ENCODE data around the gene CX3CR1. TPM values are rescaled to one million over a fixed set of nuclear protein-coding genes. Genes with fewer than 3 reads are reported as not detected.

The CX3CR1 gene
- total RNA-seq, 2 experiments from 2014 or later = 0.14 to 0.27 TPM

DNA sequence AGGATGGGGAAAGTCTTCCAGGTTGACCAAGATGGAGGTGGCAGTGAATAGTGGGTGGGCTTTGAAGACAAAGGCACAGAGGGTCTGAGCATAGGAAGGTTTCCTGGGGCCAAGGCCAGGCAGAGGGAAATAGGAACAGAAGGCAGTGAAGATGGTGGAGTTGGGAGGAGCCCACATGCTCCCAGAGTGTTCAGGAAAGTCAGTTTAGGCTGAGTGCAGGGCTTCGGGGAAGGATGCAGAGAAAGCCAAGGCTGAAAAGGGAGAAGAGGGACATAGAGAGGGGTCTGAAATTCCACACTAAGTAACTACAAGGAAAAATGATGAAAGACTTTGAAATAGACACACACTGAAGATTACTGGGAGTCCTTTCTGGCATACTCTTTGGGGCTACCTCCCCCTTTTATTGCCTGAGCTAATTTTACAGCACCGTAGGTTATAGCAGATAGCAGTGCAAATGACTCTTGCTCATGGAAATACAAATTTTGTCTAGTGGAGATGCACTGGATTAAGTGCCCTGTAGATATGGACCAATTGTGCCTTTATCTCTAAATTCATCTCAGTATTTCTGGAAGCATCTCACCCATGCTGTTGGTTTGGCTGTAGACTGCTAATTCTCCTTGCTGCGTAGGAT is 3.8 kb downstream of the CX3CR1 start:
- intact Hi-C loops (cut with DNase I, micrococcal nuclease) = no loop called here
- no peaks in the 10 kb centered on the region for H3K27me3 ChIP-seq (ENCODE audit: control insufficient read depth in 1 of 2, insufficient read depth in 2 of 2, low read length in 2 of 2)
- no peak overlapping the region for H3K27ac ChIP-seq (ENCODE audit: low read depth in 1 of 2, low read length in 2 of 2)
- TF ChIP-seq, protein P1, sequence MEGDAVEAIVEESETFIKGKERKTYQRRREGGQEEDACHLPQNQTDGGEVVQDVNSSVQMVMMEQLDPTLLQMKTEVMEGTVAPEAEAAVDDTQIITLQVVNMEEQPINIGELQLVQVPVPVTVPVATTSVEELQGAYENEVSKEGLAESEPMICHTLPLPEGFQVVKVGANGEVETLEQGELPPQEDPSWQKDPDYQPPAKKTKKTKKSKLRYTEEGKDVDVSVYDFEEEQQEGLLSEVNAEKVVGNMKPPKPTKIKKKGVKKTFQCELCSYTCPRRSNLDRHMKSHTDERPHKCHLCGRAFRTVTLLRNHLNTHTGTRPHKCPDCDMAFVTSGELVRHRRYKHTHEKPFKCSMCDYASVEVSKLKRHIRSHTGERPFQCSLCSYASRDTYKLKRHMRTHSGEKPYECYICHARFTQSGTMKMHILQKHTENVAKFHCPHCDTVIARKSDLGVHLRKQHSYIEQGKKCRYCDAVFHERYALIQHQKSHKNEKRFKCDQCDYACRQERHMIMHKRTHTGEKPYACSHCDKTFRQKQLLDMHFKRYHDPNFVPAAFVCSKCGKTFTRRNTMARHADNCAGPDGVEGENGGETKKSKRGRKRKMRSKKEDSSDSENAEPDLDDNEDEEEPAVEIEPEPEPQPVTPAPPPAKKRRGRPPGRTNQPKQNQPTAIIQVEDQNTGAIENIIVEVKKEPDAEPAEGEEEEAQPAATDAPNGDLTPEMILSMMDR (IDR thresholded peaks at IDR 0.05) = no peak
- ATAC-seq (ENCODE audit: poor library complexity) (no peak), DNase-seq (no peak)
- H3K4me1 ChIP-seq (ENCODE audit: insufficient read depth, low read length) = peaks cover 30% of the 10 kb centered on the region
- H3K9me3 ChIP-seq (ENCODE audit: control insufficient read depth in 1 of 2, insufficient read depth in 1 of 2, low read length in 2 of 2) = no peaks in the 10 kb centered on the region
- H3K27me3 Mint-ChIP-seq = no peaks in the 10 kb centered on the region
- ChIA-PET POLR2A (no interaction called here), CTCF (no interaction called here)
- no peak overlapping the region for H3K27ac Mint-ChIP-seq
- peaks cover 5% of the 10 kb centered on the region for H3K4me1 Mint-ChIP-seq (ENCODE audit: low read depth)
- H3K36me3 Mint-ChIP-seq (ENCODE audit: low read depth) = no peaks in the 10 kb centered on the region
- no peak overlapping the region for H3K4me3 Mint-ChIP-seq
- H3K4me3 ChIP-seq (ENCODE audit: low read length) = peak overlapping the region; percentile 10
- no peaks in the 10 kb centered on the region for H3K9me3 Mint-ChIP-seq
- no peaks in the 10 kb centered on the region for H3K36me3 ChIP-seq (ENCODE audit: insufficient read depth, low read length)

DNA sequence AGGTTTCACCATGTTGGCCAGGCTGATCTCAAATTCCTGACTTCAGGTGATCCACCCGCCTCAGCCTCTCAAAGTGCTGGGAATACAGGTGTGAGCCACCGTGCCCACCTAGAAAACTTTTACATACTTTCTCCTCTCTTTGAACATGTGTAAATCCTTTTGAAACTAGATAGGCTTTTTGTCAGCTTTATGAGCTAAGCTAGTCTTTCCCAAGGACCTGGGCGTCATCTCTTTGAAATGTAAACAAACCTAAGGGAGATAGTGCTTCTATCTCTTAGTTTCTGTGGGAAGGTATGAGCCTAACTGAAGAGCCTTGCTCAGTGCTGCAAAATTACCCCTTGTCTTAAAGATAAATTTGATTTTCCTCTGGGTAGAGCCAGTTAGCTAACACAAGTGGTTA is 4.8 kb downstream of the CX3CR1 start:
- no peaks in the 10 kb centered on the region for H3K36me3 ChIP-seq (ENCODE audit: insufficient read depth, low read length)
- no peak for DNase-seq
- no peak overlapping the region for H3K4me3 ChIP-seq (ENCODE audit: low read length)
- ATAC-seq (ENCODE audit: poor library complexity) = no peak
- TF ChIP-seq, protein P1 (IDR thresholded peaks at IDR 0.05) = no peak
- CTCF ChIA-PET = no interaction called here
- intact Hi-C loops (cut with DNase I, micrococcal nuclease) = no loop called here
- no peaks in the 10 kb centered on the region for H3K27me3 ChIP-seq (ENCODE audit: control insufficient read depth in 1 of 2, insufficient read depth in 2 of 2, low read length in 2 of 2)
- Mint-ChIP-seq H3K9me3 (no peaks in the 10 kb centered on the region), H3K36me3 (ENCODE audit: low read depth) (no peaks in the 10 kb centered on the region), H3K4me1 (ENCODE audit: low read depth) (peaks cover 5% of the 10 kb centered on the region), H3K4me3 (no peak overlapping the region), H3K27me3 (no peaks in the 10 kb centered on the region), H3K27ac (no peak overlapping the region)
- POLR2A ChIA-PET = no interaction called here
- no peak overlapping the region for H3K27ac ChIP-seq (ENCODE audit: low read depth in 1 of 2, low read length in 2 of 2)
- no peaks in the 10 kb centered on the region for H3K9me3 ChIP-seq (ENCODE audit: control insufficient read depth in 1 of 2, insufficient read depth in 1 of 2, low read length in 2 of 2)
- H3K4me1 ChIP-seq (ENCODE audit: insufficient read depth, low read length) = peaks cover 20% of the 10 kb centered on the region

DNA sequence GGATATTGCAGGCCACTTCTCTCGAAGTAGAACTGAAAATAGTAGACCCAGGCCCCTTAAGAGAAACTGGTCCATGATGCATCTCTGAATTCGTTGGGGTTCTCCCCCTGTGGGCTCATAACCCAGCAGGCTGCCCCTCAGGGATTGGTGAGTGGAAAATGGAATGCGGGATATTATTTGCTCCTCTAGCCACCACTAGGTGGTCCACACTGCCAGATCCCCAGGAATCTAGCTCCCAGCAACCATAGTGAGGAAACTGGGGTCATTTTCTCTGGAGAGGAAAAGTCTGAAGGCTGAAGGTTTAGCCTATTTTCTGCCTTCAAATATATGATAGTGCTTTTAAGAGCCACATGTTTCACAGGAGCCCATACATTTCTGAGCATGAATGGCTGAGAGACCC is 6.7 kb downstream of the CX3CR1 start:
- TF ChIP-seq, protein P1 (IDR thresholded peaks at IDR 0.05) = no peak
- Histone ChIP-seq H3K4me3 (ENCODE audit: low read length) (no peak overlapping the region), H3K27me3 (ENCODE audit: control insufficient read depth in 1 of 2, insufficient read depth in 2 of 2, low read length in 2 of 2) (no peaks in the 10 kb centered on the region), H3K36me3 (ENCODE audit: insufficient read depth, low read length) (no peaks in the 10 kb centered on the region), H3K4me1 (ENCODE audit: insufficient read depth, low read length) (peaks cover 25% of the 10 kb centered on the region), H3K27ac (ENCODE audit: low read depth in 1 of 2, low read length in 2 of 2) (no peak overlapping the region), H3K9me3 (ENCODE audit: control insufficient read depth in 1 of 2, insufficient read depth in 1 of 2, low read length in 2 of 2) (no peaks in the 10 kb centered on the region)
- no peak overlapping the region for H3K4me3 Mint-ChIP-seq
- no peaks in the 10 kb centered on the region for H3K9me3 Mint-ChIP-seq
- ChIA-PET POLR2A (no interaction called here), CTCF (no interaction called here)
- DNase-seq = no peak
- ATAC-seq (ENCODE audit: poor library complexity) = no peak
- H3K27me3 Mint-ChIP-seq = no peaks in the 10 kb centered on the region
- intact Hi-C loops (cut with DNase I, micrococcal nuclease) = no loop called here
- H3K27ac Mint-ChIP-seq = no peak overlapping the region
- no peaks in the 10 kb centered on the region for H3K36me3 Mint-ChIP-seq (ENCODE audit: low read depth)
- peaks cover 16% of the 10 kb centered on the region for H3K4me1 Mint-ChIP-seq (ENCODE audit: low read depth)

Measured in CD4-positive, alpha-beta T cell (primary cell).